Ammon's horn (tissue), 1 donor: ENCODE data around the gene AFG3L2.
A peak's percentile ranks its signal among the peaks of the same experiment; 100 is the strongest.

ENCODE experiments used
- DNase-seq: peaks from one replicate; pipeline ENCODE4 v3.0.0-alpha.2; 2016; ENCODE audit warnings: low spot score

Gene AFG3L2

GRCh38 chr18:12361770-12362378 is 15.2 kb downstream of the AFG3L2 start:
- peak; percentile 49 for DNase-seq

GRCh38 chr18:12359515-12359927 is 17.5 kb downstream of the AFG3L2 start:
- DNase-seq = no peak

GRCh38 chr18:12352188-12352587 is 24.8 kb downstream of the AFG3L2 start:
- no peak for DNase-seq

DNA sequence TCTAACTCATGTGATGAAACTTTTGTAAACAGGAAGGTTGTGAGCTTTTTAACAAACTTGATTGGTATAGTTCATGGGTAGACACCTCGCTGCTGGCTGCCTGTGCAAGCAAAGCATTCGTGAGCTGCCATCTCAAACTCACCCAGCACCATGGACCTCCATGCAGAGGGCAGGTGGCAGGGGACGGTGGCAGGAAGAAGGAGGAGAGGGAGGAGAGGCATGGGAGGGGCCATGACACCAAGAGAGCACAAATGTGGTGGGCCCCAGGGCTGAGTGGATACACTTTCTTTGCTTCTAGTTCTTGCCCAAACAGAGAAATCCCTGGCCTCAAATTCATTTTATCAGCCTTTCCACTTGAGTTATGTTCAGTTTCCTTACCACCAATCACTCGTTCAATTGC is 29.1 kb downstream of the AFG3L2 start:
- DNase-seq = no peak

GRCh38 chr18:12346240-12346565 is 30.8 kb downstream of the AFG3L2 start:
- DNase-seq = no peak

GRCh38 chr18:12345491-12346239 is 31.4 kb downstream of the AFG3L2 start:
- DNase-seq = no peak

DNA sequence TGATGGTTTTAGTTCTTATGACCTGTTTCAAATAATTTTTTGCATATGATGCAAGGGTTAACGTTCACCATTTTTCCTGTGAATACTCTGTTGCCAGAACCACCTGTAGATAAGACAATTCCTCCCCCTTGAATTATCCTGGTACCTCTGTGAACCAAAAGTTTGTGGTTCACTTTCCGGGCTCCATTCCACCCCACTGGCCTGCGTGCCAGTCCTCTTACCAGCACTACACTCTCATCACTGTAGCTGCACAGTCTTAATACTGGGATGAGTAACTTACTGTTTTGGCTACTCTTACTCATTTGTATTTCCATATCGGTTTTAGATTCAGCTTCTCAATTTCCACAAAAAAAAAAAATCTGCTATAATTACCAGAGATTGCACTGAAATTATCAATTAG is 34.4 kb downstream of the AFG3L2 start:
- DNase-seq = no peak

- DNase-seq = no peak
Measured at GRCh38 chr18:12340945-12341660, 35.9 kb downstream of the AFG3L2 start.

DNA sequence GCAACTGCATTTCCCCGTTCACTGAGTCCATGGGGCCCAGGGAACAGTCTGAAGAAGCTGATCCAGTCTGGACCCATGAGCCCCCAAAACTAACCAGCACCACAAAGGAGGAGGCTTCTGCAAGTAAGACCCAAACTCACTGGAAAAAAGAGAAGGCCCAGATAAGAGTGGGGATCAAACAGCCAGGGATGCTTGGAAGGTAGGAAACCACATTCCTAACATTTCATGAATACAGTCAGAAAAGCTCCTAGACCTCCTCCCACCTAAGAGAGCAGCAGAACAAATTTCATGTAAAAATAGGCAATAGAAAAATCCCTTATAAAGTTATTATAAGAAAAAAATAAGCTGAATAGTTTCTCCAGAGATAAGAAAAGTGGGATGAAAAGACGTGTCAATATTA is 38.6 kb downstream of the AFG3L2 start:
- no peak for DNase-seq

DNA sequence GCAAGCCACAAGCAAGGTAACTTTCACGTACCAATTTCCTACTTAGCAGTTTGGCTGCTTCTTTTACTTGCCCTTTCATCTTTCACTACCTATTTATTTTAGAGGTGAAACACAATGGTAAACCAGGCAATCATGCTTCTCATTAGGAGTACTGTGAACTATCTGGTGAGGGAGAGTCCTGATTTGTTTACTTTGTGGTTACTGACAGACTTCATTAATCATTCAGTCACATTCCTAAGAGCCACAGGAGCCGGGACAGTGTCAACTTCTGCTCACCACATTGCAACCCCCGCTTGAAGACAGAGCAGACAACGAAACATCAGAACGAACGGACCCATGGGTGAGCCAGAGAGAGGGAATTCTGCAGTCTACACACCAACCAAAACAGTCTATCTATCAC is 40.1 kb downstream of the AFG3L2 start:
- DNase-seq = no peak

DNA sequence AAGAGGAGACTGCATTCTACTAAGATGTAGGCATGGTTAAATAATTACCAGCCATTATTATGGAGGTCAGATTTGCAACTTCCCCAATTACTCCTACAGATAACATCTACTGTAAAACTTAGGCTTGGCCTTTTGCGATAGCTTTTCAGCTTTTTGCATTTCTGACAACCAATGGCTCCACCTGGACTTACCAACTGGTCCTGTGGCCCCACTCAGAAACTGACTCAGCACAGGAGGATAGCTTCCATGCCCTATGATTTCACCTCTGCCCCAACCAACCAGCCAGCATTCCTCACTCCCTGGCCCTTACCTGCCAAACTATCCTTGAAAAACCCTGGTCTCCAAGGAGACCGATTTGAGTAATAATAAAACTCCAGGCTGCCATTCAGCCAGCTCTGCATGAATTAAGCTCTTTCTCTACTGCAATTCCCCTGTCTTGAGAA is 40.8 kb downstream of the AFG3L2 start:
- no peak for DNase-seq

- no peak for DNase-seq
Measured at GRCh38 chr18:12335503-12335902, 41.5 kb downstream of the AFG3L2 start.

- no peak for DNase-seq
Measured at GRCh38 chr18:12334863-12335262, 42.2 kb downstream of the AFG3L2 start.

DNA sequence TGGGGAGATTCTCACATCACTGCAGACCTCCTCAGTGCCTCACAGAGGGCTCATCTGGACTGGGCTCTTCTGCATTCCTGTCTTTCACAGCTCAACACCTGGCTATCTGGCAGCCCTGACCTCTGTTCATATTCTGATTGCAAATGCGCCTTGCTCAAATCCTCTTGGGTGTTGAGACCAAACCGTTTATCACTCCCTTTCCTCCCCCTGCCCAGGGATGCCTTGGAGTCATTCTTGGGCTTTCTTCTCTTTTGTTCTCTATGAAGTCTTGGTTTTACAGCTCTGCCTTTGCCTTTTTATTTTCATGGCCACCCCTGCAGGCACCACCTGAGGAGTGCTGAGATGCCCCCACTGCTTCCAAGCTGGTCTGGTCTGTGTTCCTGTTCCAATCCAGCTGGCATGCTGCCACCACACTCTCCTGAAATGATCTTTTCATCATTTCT is 42.6 kb downstream of the AFG3L2 start:
- DNase-seq = no peak

DNA sequence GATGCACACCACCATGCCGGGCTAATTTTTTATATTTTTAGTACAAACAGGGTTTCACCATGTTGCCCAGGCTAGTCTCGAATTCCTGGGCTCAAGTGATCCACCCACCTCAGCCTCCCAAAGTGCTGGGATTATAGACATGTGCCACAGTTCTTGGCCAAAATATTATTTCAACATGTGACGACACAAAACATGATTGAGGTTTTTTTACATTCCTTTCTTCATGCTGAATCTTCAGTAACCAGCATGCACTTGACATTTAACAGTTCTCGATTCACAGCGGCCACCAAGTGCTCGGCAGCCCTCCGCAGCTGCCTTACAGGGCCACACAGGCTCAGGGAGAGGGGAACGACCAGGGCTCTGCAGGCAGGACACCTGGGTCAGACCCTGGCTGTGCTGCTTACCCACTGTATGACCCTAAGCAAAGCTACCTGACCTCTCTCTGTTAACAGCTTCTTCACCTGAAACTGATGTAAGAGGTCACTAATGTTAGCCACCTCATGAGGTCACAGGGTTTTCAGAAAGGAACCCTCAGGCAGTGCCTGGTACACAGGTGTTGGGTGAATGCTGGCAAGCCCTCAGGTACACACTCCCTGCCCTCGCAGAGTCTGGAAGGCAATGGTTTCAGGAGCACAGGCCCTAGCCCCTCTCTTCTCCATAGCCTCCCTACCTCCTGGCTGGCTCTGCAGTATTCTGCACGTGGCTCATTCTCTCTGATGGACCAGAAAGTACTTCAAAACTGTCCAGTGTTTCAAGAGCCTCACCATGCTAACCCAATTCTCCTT is 43.3 kb downstream of the AFG3L2 start:
- no peak for DNase-seq

DNA sequence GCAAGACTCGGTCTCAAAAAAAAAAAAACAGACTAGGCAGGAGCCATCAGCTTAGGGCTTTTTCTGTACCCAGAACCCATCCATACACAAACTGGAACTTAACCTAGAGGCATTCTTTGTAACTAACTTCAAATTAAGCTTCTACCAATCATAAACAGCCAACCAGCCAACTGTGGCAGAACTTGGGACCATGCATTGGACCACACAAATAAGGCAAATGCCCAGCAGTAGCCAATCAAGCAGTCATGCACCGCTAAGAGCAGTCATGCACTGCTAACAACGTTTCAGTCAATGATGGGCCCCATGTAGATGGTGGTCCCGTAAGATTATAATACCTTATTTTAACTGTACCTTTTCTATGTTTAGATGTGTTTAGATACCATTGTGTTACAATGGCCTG is 46.3 kb downstream of the AFG3L2 start:
- DNase-seq = no peak

- no peak for DNase-seq
Measured at GRCh38 chr18:12329125-12329698, 47.8 kb downstream of the AFG3L2 start.

GRCh38 chr18:12328179-12328823 is 48.7 kb downstream of the AFG3L2 start:
- no peak for DNase-seq

DNA sequence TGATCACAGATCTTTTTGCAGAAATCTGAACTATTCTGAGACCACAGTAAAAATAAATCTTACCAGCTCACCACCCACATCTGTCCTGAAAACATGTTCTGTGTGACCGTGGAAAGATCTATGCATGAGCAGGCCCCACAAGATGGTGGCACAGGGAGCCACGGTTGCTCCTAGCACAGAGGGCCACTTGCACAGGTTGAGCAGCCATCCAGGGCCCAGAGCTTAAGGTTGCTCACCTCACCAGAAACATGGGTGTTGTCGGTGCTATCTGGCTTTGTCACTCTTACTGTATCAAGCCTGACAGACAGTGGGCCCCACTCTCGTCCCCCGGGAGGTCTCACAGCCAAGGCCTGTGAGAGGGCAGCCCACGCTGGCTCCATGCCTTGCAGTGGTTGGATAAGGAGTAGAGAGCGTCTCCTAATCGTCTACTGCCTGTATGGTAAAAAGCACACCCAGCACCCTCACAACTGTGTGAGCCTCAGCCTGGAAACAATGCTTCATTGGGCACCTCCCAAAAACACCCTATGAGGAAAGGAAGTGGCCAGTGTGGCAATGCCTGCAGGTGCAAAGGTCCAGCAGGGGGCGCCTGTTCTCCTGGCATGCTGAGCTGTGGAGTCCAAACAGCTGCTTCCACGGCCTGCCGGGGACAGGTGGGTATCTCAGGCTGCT is 49.4 kb downstream of the AFG3L2 start:
- peak; percentile 39 for DNase-seq

- no peak for DNase-seq
Measured at GRCh38 chr18:12326711-12327460, 50.1 kb downstream of the AFG3L2 start.
